Smooth muscle cell (in vitro differentiated cells): ENCODE measurements around the gene CYB5A. TPM values are rescaled to one million over a fixed set of nuclear protein-coding genes. Genes with fewer than 3 reads are reported as not detected.

ENCODE experiments used
- DNase-seq: peaks from one replicate; lab custom pipeline; 2025; ENCODE audit not compliant: unreplicated experiment; lab: John Stamatoyannopoulos, UW
- H2AFZ ChIP-seq: fragments of 200-600 bp; sonication (generic); 2 replicates; pipeline ENCODE4 v1.6.0; 2016; ENCODE audit warnings: antibody characterized with exemption, low read depth, mild to moderate bottlenecking
- H3F3A ChIP-seq: fragments of 200-600 bp; sonication (generic); 2 replicates; pipeline ENCODE4 v1.6.0; 2017; ENCODE audit warnings: antibody characterized with exemption, low read depth
- H3K27ac ChIP-seq: fragments of 200-600 bp; sonication (generic); 2 replicates; pipeline ENCODE4 v1.5.1; 2016; ENCODE audit warnings: low read depth, mild to moderate bottlenecking
- H3K27me3 ChIP-seq: fragments of 200-600 bp; sonication (generic); 2 replicates; pipeline ENCODE4 v1.6.1; 2016; ENCODE audit warnings: low read depth, mild to moderate bottlenecking
- H3K36me3 ChIP-seq: fragments of 200-600 bp; sonication (generic); 2 replicates; pipeline ENCODE4 v1.5.1; 2016; ENCODE audit warnings: low read depth
- H3K4me1 ChIP-seq: fragments of 200-600 bp; sonication (generic); 2 replicates; pipeline ENCODE4 v1.5.1; 2016; ENCODE audit warnings: low read depth
- H3K4me2 ChIP-seq: fragments of 200-600 bp; sonication (generic); 2 replicates; pipeline ENCODE4 v1.6.0; 2016; ENCODE audit warnings: mild to moderate bottlenecking
- H3K4me3 ChIP-seq: fragments of 200-600 bp; sonication (generic); 2 replicates; pipeline ENCODE4 v1.5.1; 2016; ENCODE audit warnings: mild to moderate bottlenecking
- H3K79me2 ChIP-seq: fragments of 200-600 bp; sonication (generic); 2 replicates; pipeline ENCODE4 v1.6.0; 2016; ENCODE audit warnings: low read depth, mild to moderate bottlenecking
- H3K9ac ChIP-seq: fragments of 200-600 bp; sonication (generic); 2 replicates; pipeline ENCODE4 v1.6.0; 2016; ENCODE audit warnings: low read depth
- H3K9me3 ChIP-seq: fragments of 200-600 bp; sonication (generic); replicated peaks from 2 replicates; pipeline ENCODE4 v1.5.1; 2016; ENCODE audit warnings: low read depth
- H4K20me1 ChIP-seq: fragments of 200-600 bp; sonication (generic); 2 replicates; pipeline ENCODE4 v1.6.0; 2016; ENCODE audit warnings: low read depth
- CTCF ChIP-seq: fragments of 200-600 bp; sonication (generic); IDR thresholded peaks from 2 replicates; pipeline ENCODE4 v1.5.1; 2017; ENCODE audit warnings: borderline replicate concordance, mild to moderate bottlenecking, antibody characterized with exemption; ENCODE audit not compliant: insufficient read depth, poor library complexity, severe bottlenecking
- WGBS: methylation state at CpG from one replicate; pipeline ENCODE4 v1.1.7; 2016; ENCODE audit warnings: low lambda C conversion rate; 5-methylcytosine and 5-hydroxymethylcytosine counted together
- polyA plus RNA-seq: library from polyadenylated mRNA; unstranded; fragments of >200 nt; fragmentation: Nextera tagmentation; extraction: Ambion mirVana; gene quantifications from 2 replicates; pipeline ENCODE4 v1.2.1, GENCODE V29; 2016
- total RNA-seq: library from RNA; depleted of rRNA; stranded (reverse); fragments of >200 nt; gene quantifications from 2 replicates; pipeline ENCODE4 v1.2.3, GENCODE V29; 2014

CYB5A gene
- total and polyA plus RNA-seq, 2 experiments from 2014 or later: 52.8 to 83.2 TPM

- Histone ChIP-seq H3K4me2 (no peak overlapping the region), H4K20me1 (no peaks in the 10 kb centered on the region), H3F3A (no peaks in the 10 kb centered on the region), H3K9me3 (no peaks in the 10 kb centered on the region), H3K27me3 (no peaks in the 10 kb centered on the region), H3K9ac (no peak overlapping the region), H3K4me3 (no peak overlapping the region), H2AFZ (no peak overlapping the region), H3K79me2 (no peaks in the 10 kb centered on the region), H3K4me1 (no peaks in the 10 kb centered on the region), H3K27ac (no peak overlapping the region), H3K36me3 (no peaks in the 10 kb centered on the region)
- TF ChIP-seq CTCF: no peak
- no peak for DNase-seq
- WGBS: 97% methylated on average over 10 of the region's 10 CpGs
These were observed 65.1 kb downstream of the CYB5A start for GRCh38 chr18:74226666-74227065.

GRCh38 chr18:74226156-74226555 is 65.6 kb downstream of the CYB5A start:
- no peaks in the 10 kb centered on the region for H3K27me3 ChIP-seq
- no peak for DNase-seq
- WGBS: 93% methylated on average over 4 of the region's 4 CpGs
- H3K4me3 ChIP-seq: no peak overlapping the region
- no peaks in the 10 kb centered on the region for H3K4me1 ChIP-seq
- H3K27ac ChIP-seq: no peak overlapping the region
- TF ChIP-seq CTCF: no peak
- H3K9me3 ChIP-seq: no peaks in the 10 kb centered on the region
- no peak overlapping the region for H3K9ac ChIP-seq
- H4K20me1 ChIP-seq: no peaks in the 10 kb centered on the region
- no peaks in the 10 kb centered on the region for H3K79me2 ChIP-seq
- H2AFZ ChIP-seq: no peak overlapping the region
- H3K36me3 ChIP-seq: no peaks in the 10 kb centered on the region
- H3F3A ChIP-seq: no peaks in the 10 kb centered on the region
- no peak overlapping the region for H3K4me2 ChIP-seq

- no peaks in the 10 kb centered on the region for H3K9me3 ChIP-seq
- no peaks in the 10 kb centered on the region for H3K36me3 ChIP-seq
- H3F3A ChIP-seq: no peaks in the 10 kb centered on the region
- no peaks in the 10 kb centered on the region for H3K4me1 ChIP-seq
- H4K20me1 ChIP-seq: no peaks in the 10 kb centered on the region
- H3K27ac ChIP-seq: no peak overlapping the region
- H3K79me2 ChIP-seq: no peaks in the 10 kb centered on the region
- H3K9ac ChIP-seq: no peak overlapping the region
- no peak overlapping the region for H2AFZ ChIP-seq
- H3K4me3 ChIP-seq: no peak overlapping the region
- no peak for DNase-seq
- H3K4me2 ChIP-seq: no peak overlapping the region
- H3K27me3 ChIP-seq: no peaks in the 10 kb centered on the region
- TF ChIP-seq CTCF: no peak
- WGBS: 48% methylated on average over 5 of the region's 5 CpGs
These were observed 66.4 kb downstream of the CYB5A start for GRCh38 chr18:74225193-74225840.
